Smooth muscle cell (in vitro differentiated cells): ENCODE data around the gene SUMF1. TPM values are rescaled to one million over a fixed set of nuclear protein-coding genes. Genes with fewer than 3 reads are reported as not detected.

Source experiments
- DNase-seq: peaks from one replicate; lab custom pipeline; 2025; ENCODE audit not compliant: unreplicated experiment; lab: John Stamatoyannopoulos, UW
- H2AFZ ChIP-seq: fragments of 200-600 bp; sonication (generic); 2 replicates; pipeline ENCODE4 v1.6.0; 2016; ENCODE audit warnings: antibody characterized with exemption, low read depth, mild to moderate bottlenecking
- H3F3A ChIP-seq: fragments of 200-600 bp; sonication (generic); 2 replicates; pipeline ENCODE4 v1.6.0; 2017; ENCODE audit warnings: antibody characterized with exemption, low read depth
- H3K27ac ChIP-seq: fragments of 200-600 bp; sonication (generic); 2 replicates; pipeline ENCODE4 v1.5.1; 2016; ENCODE audit warnings: low read depth, mild to moderate bottlenecking
- H3K27me3 ChIP-seq: fragments of 200-600 bp; sonication (generic); 2 replicates; pipeline ENCODE4 v1.6.1; 2016; ENCODE audit warnings: low read depth, mild to moderate bottlenecking
- H3K36me3 ChIP-seq: fragments of 200-600 bp; sonication (generic); 2 replicates; pipeline ENCODE4 v1.5.1; 2016; ENCODE audit warnings: low read depth
- H3K4me1 ChIP-seq: fragments of 200-600 bp; sonication (generic); 2 replicates; pipeline ENCODE4 v1.5.1; 2016; ENCODE audit warnings: low read depth
- H3K4me2 ChIP-seq: fragments of 200-600 bp; sonication (generic); 2 replicates; pipeline ENCODE4 v1.6.0; 2016; ENCODE audit warnings: mild to moderate bottlenecking
- H3K4me3 ChIP-seq: fragments of 200-600 bp; sonication (generic); 2 replicates; pipeline ENCODE4 v1.5.1; 2016; ENCODE audit warnings: mild to moderate bottlenecking
- H3K79me2 ChIP-seq: fragments of 200-600 bp; sonication (generic); 2 replicates; pipeline ENCODE4 v1.6.0; 2016; ENCODE audit warnings: low read depth, mild to moderate bottlenecking
- H3K9ac ChIP-seq: fragments of 200-600 bp; sonication (generic); 2 replicates; pipeline ENCODE4 v1.6.0; 2016; ENCODE audit warnings: low read depth
- H3K9me3 ChIP-seq: fragments of 200-600 bp; sonication (generic); replicated peaks from 2 replicates; pipeline ENCODE4 v1.5.1; 2016; ENCODE audit warnings: low read depth
- H4K20me1 ChIP-seq: fragments of 200-600 bp; sonication (generic); 2 replicates; pipeline ENCODE4 v1.6.0; 2016; ENCODE audit warnings: low read depth
- CTCF ChIP-seq: fragments of 200-600 bp; sonication (generic); IDR thresholded peaks from 2 replicates; pipeline ENCODE4 v1.5.1; 2017; ENCODE audit warnings: borderline replicate concordance, mild to moderate bottlenecking, antibody characterized with exemption; ENCODE audit not compliant: insufficient read depth, poor library complexity, severe bottlenecking
- WGBS: methylation state at CpG from one replicate; pipeline ENCODE4 v1.1.7; 2016; ENCODE audit warnings: low lambda C conversion rate; 5-methylcytosine and 5-hydroxymethylcytosine counted together
- polyA plus RNA-seq: library from polyadenylated mRNA; unstranded; fragments of >200 nt; fragmentation: Nextera tagmentation; extraction: Ambion mirVana; gene quantifications from 2 replicates; pipeline ENCODE4 v1.2.1, GENCODE V29; 2016
- total RNA-seq: library from RNA; depleted of rRNA; stranded (reverse); fragments of >200 nt; gene quantifications from 2 replicates; pipeline ENCODE4 v1.2.3, GENCODE V29; 2014

Gene SUMF1
- total and polyA plus RNA-seq, 2 experiments from 2014 or later: 28.3 to 29.5 TPM

- Histone ChIP-seq H4K20me1 (no peaks in the 10 kb centered on the region), H3K27ac (no peak overlapping the region), H3F3A (peaks cover 3% of the 10 kb centered on the region), H3K4me2 (no peak overlapping the region), H3K4me3 (no peak overlapping the region), H3K9me3 (no peaks in the 10 kb centered on the region), H3K36me3 (no peaks in the 10 kb centered on the region), H2AFZ (no peak overlapping the region), H3K27me3 (no peaks in the 10 kb centered on the region), H3K4me1 (peaks cover 4% of the 10 kb centered on the region), H3K79me2 (no peaks in the 10 kb centered on the region), H3K9ac (no peak overlapping the region)
- no peak for DNase-seq
- TF ChIP-seq CTCF: no peak
- WGBS: 66% methylated on average over 6 of the region's 6 CpGs
These were observed 126.4 kb downstream of the SUMF1 start for GRCh38 chr3:4340411-4341335.

GRCh38 chr3:4340077-4340410, 127.0 kb downstream of the SUMF1 start:
- Histone ChIP-seq H3K27ac (no peak overlapping the region), H3K27me3 (no peaks in the 10 kb centered on the region), H3F3A (peaks cover 3% of the 10 kb centered on the region), H3K4me2 (no peak overlapping the region), H3K4me3 (no peak overlapping the region), H4K20me1 (no peaks in the 10 kb centered on the region), H3K9ac (no peak overlapping the region), H3K9me3 (no peaks in the 10 kb centered on the region), H3K36me3 (no peaks in the 10 kb centered on the region), H2AFZ (no peak overlapping the region), H3K4me1 (peaks cover 4% of the 10 kb centered on the region), H3K79me2 (no peaks in the 10 kb centered on the region)
- no peak for DNase-seq
- WGBS: 97% methylated on average over 4 of the region's 4 CpGs
- TF ChIP-seq CTCF: no peak

- Histone ChIP-seq H3K4me3 (no peak overlapping the region), H3K4me1 (peaks cover 4% of the 10 kb centered on the region), H4K20me1 (no peaks in the 10 kb centered on the region), H3K9me3 (no peaks in the 10 kb centered on the region), H3K27me3 (no peaks in the 10 kb centered on the region), H3K79me2 (no peaks in the 10 kb centered on the region), H3K9ac (no peak overlapping the region), H3K4me2 (no peak overlapping the region), H3K27ac (no peak overlapping the region), H3F3A (no peaks in the 10 kb centered on the region), H2AFZ (no peak overlapping the region), H3K36me3 (no peaks in the 10 kb centered on the region)
- 97% methylated on average over 5 of the region's 5 CpGs for WGBS
- TF ChIP-seq CTCF: no peak
- DNase-seq: no peak
These were observed 128.3 kb downstream of the SUMF1 start for GRCh38 chr3:4338751-4339150.
